HepG2 (cell line): Measurements from ENCODE around the gene TSPAN8. TPM values are rescaled to one million over a fixed set of nuclear protein-coding genes. Genes with fewer than 3 reads are reported as not detected.

Source experiments
- ATAC-seq: fragments of 200-7000 bp; cut with Tn5 transposase; 3 replicates; pipeline ENCODE4 v1.9.1; 2020; ENCODE audit warnings: mild to moderate bottlenecking, moderate library complexity
- BruUV-seq: library from RNA; stranded (reverse); fragments of 400-500 nt; replicated peaks from 2 replicates; lab custom pipeline; 2021; lab: Mats Ljungman, UMichigan
- CTCF ChIA-PET: fragments of 300-600 bp; formaldehyde crosslinking; extraction: SDS; loops from one replicate; lab custom pipeline; 2021; ENCODE audit warnings: low total read pairs, inconsistent platforms, low intra/inter-chr PET ratio; lab: Yijun Ruan, JAX
- POLR2A ChIA-PET: fragments of 350-600 bp; sonication (Branson Sonifier 250); formaldehyde crosslinking; loops from one replicate; lab custom pipeline; 2020; ENCODE audit warnings: antibody characterized with exemption, inconsistent platforms; lab: Yijun Ruan, JAX
- DNase-seq: peaks from one replicate; pipeline ENCODE4 v3.0.0-alpha.2; 2015; ENCODE audit warnings: low spot score
- FAIRE-seq: peaks from 3 replicates; lab custom pipeline; 2011; peaks lifted over from hg19 to GRCh38; lab: Jason Lieb, UNC
- H2AFZ ChIP-seq: one replicate; pipeline ENCODE4 v1.6.1; 2011; ENCODE audit warnings: low read length, inconsistent platforms
- H3K27ac ChIP-seq: fragments of 300-600 bp; 3 replicates; pipeline ENCODE4 v1.8.0; 2011; ENCODE audit warnings: mixed run types, mild to moderate bottlenecking, mixed read lengths, low read length, inconsistent platforms; ENCODE audit not compliant: insufficient read depth; ENCODE audit errors: extremely low read length
- H3K27me3 ChIP-seq, 2 experiments: fragments of 200-600 bp in 1 of 2; 2 replicates in 1 of 2; 3 replicates in 1 of 2; pipeline versions ENCODE4 v1.6.0 to v1.8.0; 2011; ENCODE audit warnings: low read length in 2 of 2, mild to moderate bottlenecking in 2 of 2, moderate library complexity in 2 of 2, inconsistent platforms in 1 of 2; ENCODE audit not compliant: insufficient read depth in 2 of 2, control insufficient read depth in 1 of 2
- H3K36me3 ChIP-seq, 2 experiments: fragments of 200-600 bp in 1 of 2; replicated peaks in 1 of 2; 2 replicates in 1 of 2; 3 replicates in 1 of 2; pipeline versions ENCODE4 v1.5.1 to v1.8.0; 2011; ENCODE audit warnings: low read length in 2 of 2, inconsistent platforms in 1 of 2; ENCODE audit not compliant: insufficient read depth in 2 of 2, control insufficient read depth in 1 of 2
- H3K4me1 ChIP-seq: 2 replicates; pipeline ENCODE4 v1.5.1; 2012; ENCODE audit warnings: low read length, inconsistent platforms; ENCODE audit not compliant: insufficient read depth
- H3K4me2 ChIP-seq: 2 replicates; pipeline ENCODE4 v1.6.0; 2011; ENCODE audit warnings: low read depth, low read length, inconsistent platforms
- H3K4me3 ChIP-seq, 3 experiments: fragments of 200-600 bp in 1 of 3; sonication (generic), shearing (Covaris generic) in 1 of 3; replicated peaks in 1 of 3; 2 replicates each; pipeline ENCODE4 v1.5.1; 2011 to 2016; ENCODE audit warnings: low read length in 3 of 3, inconsistent platforms in 2 of 3, low read depth in 2 of 3, mild to moderate bottlenecking in 2 of 3, control low read depth in 1 of 3, mixed read lengths in 1 of 3; ENCODE audit not compliant: insufficient read depth in 1 of 3
- H3K79me2 ChIP-seq: one replicate; pipeline ENCODE4 v1.6.1; 2011; ENCODE audit warnings: low read length, inconsistent platforms; ENCODE audit not compliant: insufficient read depth
- H3K9ac ChIP-seq: 2 replicates; pipeline ENCODE4 v1.6.0; 2011; ENCODE audit warnings: mild to moderate bottlenecking, low read depth, low read length, inconsistent platforms; ENCODE audit not compliant: insufficient read depth
- H3K9me3 ChIP-seq: 2 replicates; pipeline ENCODE4 v1.5.1; 2012; ENCODE audit warnings: mild to moderate bottlenecking, low read length
- H4K20me1 ChIP-seq: 2 replicates; pipeline ENCODE4 v1.6.0; 2011; ENCODE audit warnings: inconsistent platforms, mild to moderate bottlenecking, low read length, moderate library complexity; ENCODE audit not compliant: insufficient read depth
- ARNTL ChIP-seq: sonication (generic); formaldehyde crosslinking; IDR thresholded peaks from 2 replicates; pipeline ENCODE4 v1.4.0; 2020; ENCODE audit warnings: mild to moderate bottlenecking, missing genetic modification reagents
- ASH2L ChIP-seq: fragments of 300-600, 200-600 bp; sonication (generic); IDR thresholded peaks from 2 replicates; pipeline ENCODE4 v1.7.0; 2017; ENCODE audit warnings: low read depth, mild to moderate bottlenecking, moderate library complexity, mixed read lengths, low read length; ENCODE audit not compliant: insufficient read length
- CHCHD3 ChIP-seq: sonication (generic); formaldehyde crosslinking; IDR thresholded peaks from 2 replicates; pipeline ENCODE4 v1.8.0; 2022; ENCODE audit warnings: mild to moderate bottlenecking, missing genetic modification reagents, moderate library complexity
- FIP1L1 ChIP-seq: fragments of 200-400 bp; formaldehyde crosslinking; IDR thresholded peaks from 2 replicates; pipeline ENCODE4 v1.6.1; 2018; ENCODE audit warnings: low read depth, mild to moderate bottlenecking, low read length, moderate library complexity, borderline replicate concordance; ENCODE audit not compliant: insufficient read depth
- KAT7 ChIP-seq: IDR thresholded peaks from 2 replicates; pipeline ENCODE4 v1.6.1; 2018; ENCODE audit warnings: borderline replicate concordance, missing compliant biosample characterization
- MEF2D ChIP-seq: sonication (generic); formaldehyde crosslinking; IDR thresholded peaks from 2 replicates; pipeline ENCODE4 v1.5.1; 2020; ENCODE audit warnings: mild to moderate bottlenecking, missing genetic modification reagents
- TARDBP ChIP-seq: sonication (generic); formaldehyde crosslinking; IDR thresholded peaks from 2 replicates; pipeline ENCODE4 v1.8.0; 2022; ENCODE audit warnings: mild to moderate bottlenecking, missing genetic modification reagents
- UBTF ChIP-seq: sonication (generic); formaldehyde crosslinking; IDR thresholded peaks from 2 replicates; pipeline ENCODE4 v1.4.0; 2020; ENCODE audit warnings: mild to moderate bottlenecking, missing genetic modification reagents
- XBP1 ChIP-seq: sonication (generic); formaldehyde crosslinking; IDR thresholded peaks from 2 replicates; pipeline ENCODE4 v1.5.0; 2020; ENCODE audit warnings: missing genetic modification reagents
- YEATS2 ChIP-seq: sonication (generic); formaldehyde crosslinking; IDR thresholded peaks from 2 replicates; pipeline ENCODE4 v1.4.0; 2020; ENCODE audit warnings: missing genetic modification reagents, borderline replicate concordance
- ZFP36 ChIP-seq: fragments of 150-350 bp; IDR thresholded peaks from 2 replicates; pipeline ENCODE4 v1.6.1; 2018; ENCODE audit warnings: borderline replicate concordance, low read length, low read depth; ENCODE audit not compliant: partially characterized antibody
- ZFY ChIP-seq: sonication (generic); formaldehyde crosslinking; IDR thresholded peaks from 2 replicates; pipeline ENCODE4 v1.4.0; 2020; ENCODE audit warnings: missing genetic modification reagents
- ZKSCAN8 ChIP-seq: IDR thresholded peaks from 2 replicates; pipeline ENCODE4 v1.6.1; 2016; ENCODE audit warnings: borderline replicate concordance, missing genetic modification reagents, missing compliant biosample characterization
- ZNF251 ChIP-seq: sonication (generic); formaldehyde crosslinking; IDR thresholded peaks from 2 replicates; pipeline ENCODE4 v1.9.0; 2021; ENCODE audit warnings: mild to moderate bottlenecking, missing genetic modification reagents
- ZNF260 ChIP-seq: sonication (generic); formaldehyde crosslinking; IDR thresholded peaks from 2 replicates; pipeline ENCODE4 v1.4.0; 2020; ENCODE audit warnings: missing genetic modification reagents, low read depth, mild to moderate bottlenecking, borderline replicate concordance
- WGBS: methylation state at CpG from one replicate; pipeline ENCODE4 v1.1.6; 2017; ENCODE audit warnings: low lambda C conversion rate; 5-methylcytosine and 5-hydroxymethylcytosine counted together
- in situ Hi-C: cut with HindIII; loops from 2 replicates; pipeline ENCODE4 v1.10.0; 2017; ENCODE audit warnings: low pct_unique_long_range_greater_than_20kb; ENCODE audit not compliant: extremely low pct_ligation_motif_present
- intact Hi-C: fragments of 100-400 bp; cut with micrococcal nuclease; formaldehyde crosslinking; loops from one replicate; pipeline ENCODE4 v1.10.0; 2022; ENCODE audit not compliant: unreplicated experiment
- polyA plus RNA-seq, 8 experiments: library from polyadenylated mRNA; depleted of rRNA in 3 of 8; stranded (reverse) in 7 of 8; unstranded in 1 of 8; fragments of >200 nt; fragmentation: Illumina TruSeq in 4 of 8; extraction: Trizol in 4 of 8; gene quantifications; 2 replicates each; pipeline versions ENCODE4 v1.2.1 to v1.2.3, GENCODE V29; 2011 to 2016; ENCODE audit warnings: low read depth in 4 of 8, missing spikeins in 1 of 8, mixed read lengths in 1 of 8; ENCODE audit not compliant: insufficient read depth in 1 of 8
- total RNA-seq, 5 experiments: library from RNA; depleted of rRNA; stranded (reverse); fragments of >200 nt; fragmentation: Illumina TruSeq; extraction: Trizol; gene quantifications; 2 replicates each; pipeline ENCODE4 v1.2.3, GENCODE V29; 2016; ENCODE audit warnings: low read depth in 1 of 5
- TF ChIP-seq, protein P1 (sequence below): IDR thresholded peaks from 2 replicates; pipeline ENCODE4 v1.6.1; 2016; ENCODE audit warnings: mild to moderate bottlenecking, missing biosample characterization, missing genetic modification reagents
- TF ChIP-seq, protein P2 (sequence below): sonication (generic); formaldehyde crosslinking; IDR thresholded peaks from 2 replicates; pipeline ENCODE4 v1.4.0; 2020; ENCODE audit warnings: low read depth, missing genetic modification reagents

Gene TSPAN8
- total and polyA plus RNA-seq, 2 of the 13 experiments (the other 11 are each of a cell fraction or from before 2014, with no cell fraction given): 3.4 to 3.9 TPM

DNA sequence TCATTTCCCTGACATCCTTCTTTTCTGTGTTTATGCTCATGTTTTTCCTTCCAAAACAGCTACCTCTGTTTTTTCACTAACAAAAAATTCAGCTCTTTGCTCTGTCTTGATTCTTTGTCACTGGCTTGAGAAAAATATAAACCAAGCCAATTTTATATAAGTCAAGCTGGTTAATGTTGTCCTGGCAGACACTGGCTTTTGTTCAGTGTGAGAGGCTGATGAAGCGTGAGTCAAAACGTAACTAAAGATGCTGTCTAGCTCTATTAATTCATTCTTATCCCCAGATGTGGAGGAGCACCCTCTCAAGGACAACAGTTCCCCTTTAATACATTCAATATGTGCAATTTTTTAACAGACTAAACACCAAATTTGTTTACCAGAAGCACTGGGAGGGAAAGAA, 15.8 kb downstream of the TSPAN8 start:
- ATAC-seq: no peak
- POLR2A ChIA-PET: no interaction called here
- Histone ChIP-seq H3K27me3 (no peaks in the 10 kb centered on the region), H4K20me1 (no peaks in the 10 kb centered on the region), H3K9ac (no peak overlapping the region), H3K27ac (no peak overlapping the region), H3K4me2 (no peak overlapping the region), H3K4me1 (peaks cover 42% of the 10 kb centered on the region), H3K79me2 (no peaks in the 10 kb centered on the region), H3K36me3 (no peaks in the 10 kb centered on the region), H3K9me3 (no peaks in the 10 kb centered on the region), H2AFZ (peak overlapping the region; percentile 75), H3K4me3 (no peak overlapping the region)
- intact Hi-C loops: no loop called here
- no peak for DNase-seq
- 100% methylated on average over 2 of the region's 2 CpGs for WGBS
- in situ Hi-C loops: loop anchor here (25.0 kb wide), 1 partner anchor 595 kb away; no protein-coding TSS in a partner anchor
- no peak for FAIRE-seq
- no TSS peak for BruUV-seq
- CTCF ChIA-PET: no interaction called here
- TF ChIP-seq TARDBP (CRISPR knock-in tag) (no peak), YEATS2 (CRISPR knock-in tag) (no peak), ZFY (no peak), ZFP36 (no peak), KAT7 (CRISPR knock-in tag) (no peak), UBTF (CRISPR knock-in tag) (no peak), ZNF260 (CRISPR knock-in tag) (no peak), ARNTL (CRISPR knock-in tag) (no peak), CHCHD3 (CRISPR knock-in tag) (no peak), MEF2D (CRISPR knock-in tag) (no peak), ASH2L (no peak), ZNF251 (CRISPR knock-in tag) (no peak), XBP1 (no peak), ZKSCAN8 (no peak), FIP1L1 (no peak)
- TF ChIP-seq, protein P1, sequence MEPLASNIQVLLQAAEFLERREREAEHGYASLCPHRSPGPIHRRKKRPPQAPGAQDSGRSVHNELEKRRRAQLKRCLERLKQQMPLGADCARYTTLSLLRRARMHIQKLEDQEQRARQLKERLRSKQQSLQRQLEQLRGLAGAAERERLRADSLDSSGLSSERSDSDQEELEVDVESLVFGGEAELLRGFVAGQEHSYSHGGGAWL (CRISPR knock-in tag): no peak
- TF ChIP-seq, protein P2, sequence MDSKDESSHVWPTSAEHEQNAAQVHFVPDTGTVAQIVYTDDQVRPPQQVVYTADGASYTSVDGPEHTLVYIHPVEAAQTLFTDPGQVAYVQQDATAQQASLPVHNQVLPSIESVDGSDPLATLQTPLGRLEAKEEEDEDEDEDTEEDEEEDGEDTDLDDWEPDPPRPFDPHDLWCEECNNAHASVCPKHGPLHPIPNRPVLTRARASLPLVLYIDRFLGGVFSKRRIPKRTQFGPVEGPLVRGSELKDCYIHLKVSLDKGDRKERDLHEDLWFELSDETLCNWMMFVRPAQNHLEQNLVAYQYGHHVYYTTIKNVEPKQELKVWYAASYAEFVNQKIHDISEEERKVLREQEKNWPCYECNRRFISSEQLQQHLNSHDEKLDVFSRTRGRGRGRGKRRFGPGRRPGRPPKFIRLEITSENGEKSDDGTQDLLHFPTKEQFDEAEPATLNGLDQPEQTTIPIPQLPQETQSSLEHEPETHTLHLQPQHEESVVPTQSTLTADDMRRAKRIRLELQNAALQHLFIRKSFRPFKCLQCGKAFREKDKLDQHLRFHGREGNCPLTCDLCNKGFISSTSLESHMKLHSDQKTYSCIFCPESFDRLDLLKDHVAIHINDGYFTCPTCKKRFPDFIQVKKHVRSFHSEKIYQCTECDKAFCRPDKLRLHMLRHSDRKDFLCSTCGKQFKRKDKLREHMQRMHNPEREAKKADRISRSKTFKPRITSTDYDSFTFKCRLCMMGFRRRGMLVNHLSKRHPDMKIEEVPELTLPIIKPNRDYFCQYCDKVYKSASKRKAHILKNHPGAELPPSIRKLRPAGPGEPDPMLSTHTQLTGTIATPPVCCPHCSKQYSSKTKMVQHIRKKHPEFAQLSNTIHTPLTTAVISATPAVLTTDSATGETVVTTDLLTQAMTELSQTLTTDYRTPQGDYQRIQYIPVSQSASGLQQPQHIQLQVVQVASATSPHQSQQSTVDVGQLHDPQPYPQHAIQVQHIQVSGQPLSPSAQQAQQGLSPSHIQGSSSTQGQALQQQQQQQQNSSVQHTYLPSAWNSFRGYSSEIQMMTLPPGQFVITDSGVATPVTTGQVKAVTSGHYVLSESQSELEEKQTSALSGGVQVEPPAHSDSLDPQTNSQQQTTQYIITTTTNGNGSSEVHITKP (CRISPR knock-in tag): no peak
